GM12874 (cell line): ENCODE data around the gene FBLIM1.

Experiments used
- TF ChIP-seq, protein P1 (sequence below): IDR thresholded peaks from 2 replicates; pipeline ENCODE4 v1.5.1; 2011; ENCODE audit warnings: low read depth, mild to moderate bottlenecking, control low read depth, low read length, moderate library complexity; ENCODE audit not compliant: insufficient read depth

FBLIM1 gene

DNA sequence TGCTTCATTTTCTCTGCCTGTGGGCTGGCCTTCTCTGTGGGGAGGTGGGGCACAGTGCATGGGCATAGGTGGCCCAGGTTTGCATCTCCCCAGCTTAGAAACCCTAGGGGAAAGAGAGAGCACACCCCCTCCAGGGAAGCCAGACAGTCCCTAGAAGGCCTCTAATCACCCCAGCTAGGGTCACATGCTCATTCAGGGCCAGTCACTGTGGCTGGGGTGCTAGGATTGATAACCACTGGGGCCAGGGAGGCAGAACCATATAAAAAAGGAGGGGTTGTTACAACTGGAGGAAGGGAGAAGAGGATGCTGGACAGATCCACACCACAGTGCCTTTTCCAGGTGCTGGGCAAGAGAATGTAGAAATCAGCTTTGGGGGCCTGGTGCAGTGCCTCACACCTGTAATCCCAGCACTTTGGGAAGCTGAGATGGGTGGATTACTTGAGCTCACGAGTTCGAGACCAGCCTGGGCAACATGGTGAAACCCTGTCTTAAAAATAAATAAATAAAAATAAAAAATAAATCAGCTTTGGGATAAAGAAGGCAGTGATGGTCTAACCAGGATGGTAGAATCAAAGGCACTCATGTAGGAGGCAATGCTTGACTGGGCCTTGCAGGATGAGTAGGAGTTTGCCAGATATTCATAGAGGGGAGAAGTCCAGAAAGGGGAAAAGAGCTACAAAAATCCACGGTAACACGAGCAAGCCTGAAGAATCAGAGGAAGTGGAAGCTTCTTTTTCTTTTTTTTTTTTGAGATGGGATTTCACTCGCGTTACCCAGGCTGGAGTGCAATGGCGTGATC lies 19.5 kb downstream of the FBLIM1 start:
- TF ChIP-seq, protein P1, sequence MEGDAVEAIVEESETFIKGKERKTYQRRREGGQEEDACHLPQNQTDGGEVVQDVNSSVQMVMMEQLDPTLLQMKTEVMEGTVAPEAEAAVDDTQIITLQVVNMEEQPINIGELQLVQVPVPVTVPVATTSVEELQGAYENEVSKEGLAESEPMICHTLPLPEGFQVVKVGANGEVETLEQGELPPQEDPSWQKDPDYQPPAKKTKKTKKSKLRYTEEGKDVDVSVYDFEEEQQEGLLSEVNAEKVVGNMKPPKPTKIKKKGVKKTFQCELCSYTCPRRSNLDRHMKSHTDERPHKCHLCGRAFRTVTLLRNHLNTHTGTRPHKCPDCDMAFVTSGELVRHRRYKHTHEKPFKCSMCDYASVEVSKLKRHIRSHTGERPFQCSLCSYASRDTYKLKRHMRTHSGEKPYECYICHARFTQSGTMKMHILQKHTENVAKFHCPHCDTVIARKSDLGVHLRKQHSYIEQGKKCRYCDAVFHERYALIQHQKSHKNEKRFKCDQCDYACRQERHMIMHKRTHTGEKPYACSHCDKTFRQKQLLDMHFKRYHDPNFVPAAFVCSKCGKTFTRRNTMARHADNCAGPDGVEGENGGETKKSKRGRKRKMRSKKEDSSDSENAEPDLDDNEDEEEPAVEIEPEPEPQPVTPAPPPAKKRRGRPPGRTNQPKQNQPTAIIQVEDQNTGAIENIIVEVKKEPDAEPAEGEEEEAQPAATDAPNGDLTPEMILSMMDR: no peak

GRCh38 chr1:15785683-15786082 lies 27.1 kb downstream of the FBLIM1 start:
- TF ChIP-seq, protein P1: no peak

GRCh38 chr1:15786581-15786980 lies 28.0 kb downstream of the FBLIM1 start:
- TF ChIP-seq, protein P1: no peak

DNA sequence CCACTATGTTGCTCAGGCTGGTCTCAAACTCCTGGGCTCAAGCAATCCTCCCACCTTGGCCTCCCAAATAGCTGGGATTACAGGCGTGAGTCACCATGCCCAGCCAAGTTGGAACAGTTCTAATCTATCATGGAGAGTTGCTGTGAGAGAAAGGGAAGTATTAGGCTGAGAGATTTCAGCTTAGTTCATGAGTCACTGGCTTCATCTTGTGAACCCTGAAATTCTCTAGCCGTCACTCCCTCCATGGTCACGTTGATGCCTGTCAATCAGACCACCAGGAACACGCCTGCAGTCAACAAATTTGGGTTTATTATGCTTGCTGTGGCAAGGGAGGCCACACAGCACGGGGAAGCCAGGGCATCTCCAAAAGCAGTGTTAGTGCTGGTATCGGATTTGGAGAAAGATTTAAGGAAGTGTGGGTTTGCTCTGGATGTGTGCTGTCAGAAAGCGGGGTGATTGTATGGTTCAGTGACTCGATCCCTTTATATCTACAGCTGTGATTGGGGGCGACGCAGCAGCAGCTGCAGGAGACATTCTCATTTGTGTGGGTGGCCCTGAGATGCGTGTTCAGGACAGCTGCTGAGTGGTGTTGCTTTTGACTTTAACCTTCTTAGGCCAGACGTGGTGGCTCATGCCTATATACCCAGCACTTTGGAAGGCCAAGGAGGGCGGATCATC lies 30.2 kb downstream of the FBLIM1 start:
- TF ChIP-seq, protein P1: no peak

GRCh38 chr1:15796086-15796462 lies 37.5 kb downstream of the FBLIM1 start:
- TF ChIP-seq, protein P1: no peak

GRCh38 chr1:15797614-15798390 lies 39.2 kb downstream of the FBLIM1 start:
- TF ChIP-seq, protein P1: no peak
